RWPE2 (cell line): ENCODE data around the gene KCNH5.

Experiments used
- ATAC-seq: fragments of 200-7000 bp; cut with Tn5 transposase; 3 replicates; pipeline ENCODE4 v1.9.1; 2021; ENCODE audit warnings: low read depth
- DNase-seq: peaks from one replicate; pipeline ENCODE4 v3.0.0-alpha.2; 2020; ENCODE audit warnings: low spot score
- H3K27ac ChIP-seq: fragments of 450-650 bp; 2 replicates; pipeline ENCODE4 v1.5.1; 2017; ENCODE audit warnings: mild to moderate bottlenecking; ENCODE audit not compliant: poor library complexity, severe bottlenecking
- H3K27me3 ChIP-seq: fragments of 250-450 bp; sonication (Bioruptor Pico); 2 replicates; pipeline ENCODE4 v1.5.1; 2021; ENCODE audit warnings: mild to moderate bottlenecking, moderate library complexity; ENCODE audit not compliant: insufficient read depth, poor library complexity, severe bottlenecking
- H3K36me3 ChIP-seq: fragments of 250-450 bp; sonication (Bioruptor Pico); 2 replicates; pipeline ENCODE4 v1.5.1; 2020; ENCODE audit warnings: low read depth, mild to moderate bottlenecking, moderate library complexity
- H3K4me1 ChIP-seq: fragments of 250-450 bp; sonication (Bioruptor Pico); 2 replicates; pipeline ENCODE4 v1.5.1; 2021; ENCODE audit warnings: mild to moderate bottlenecking, moderate library complexity; ENCODE audit not compliant: insufficient read depth, poor library complexity, severe bottlenecking
- H3K4me3 ChIP-seq: fragments of 250-450 bp; sonication (Bioruptor Pico); 2 replicates; pipeline ENCODE4 v1.5.1; 2021; ENCODE audit warnings: mild to moderate bottlenecking, moderate library complexity; ENCODE audit not compliant: severe bottlenecking
- H3K9me3 ChIP-seq: fragments of 250-450 bp; sonication (Bioruptor Pico); 2 replicates; pipeline ENCODE4 v1.5.1; 2021; ENCODE audit warnings: mild to moderate bottlenecking, moderate library complexity; ENCODE audit not compliant: severe bottlenecking
- CTCF ChIP-seq: fragments of 450-650 bp; IDR thresholded peaks from one replicate; pipeline ENCODE4 v1.5.1; 2017; ENCODE audit warnings: mild to moderate bottlenecking, moderate library complexity; ENCODE audit not compliant: poor library complexity, severe bottlenecking

Gene KCNH5

GRCh38 chr14:62824086-62824485 lies 221.2 kb downstream of the KCNH5 start:
- H3K4me3 ChIP-seq = no peak overlapping the region
- H3K4me1 ChIP-seq = no peaks in the 10 kb centered on the region
- H3K36me3 ChIP-seq = no peaks in the 10 kb centered on the region
- peaks cover 2% of the 10 kb centered on the region for H3K9me3 ChIP-seq
- no peak for TF ChIP-seq CTCF
- no peak overlapping the region for H3K27ac ChIP-seq
- no peak for ATAC-seq
- no peak for DNase-seq
- no peaks in the 10 kb centered on the region for H3K27me3 ChIP-seq

GRCh38 chr14:62819931-62820330 lies 225.3 kb downstream of the KCNH5 start:
- Histone ChIP-seq H3K9me3 (no peaks in the 10 kb centered on the region), H3K27ac (no peak overlapping the region), H3K27me3 (no peaks in the 10 kb centered on the region), H3K4me3 (no peak overlapping the region), H3K4me1 (no peaks in the 10 kb centered on the region), H3K36me3 (no peaks in the 10 kb centered on the region)
- ATAC-seq (no peak), DNase-seq (no peak)
- no peak for TF ChIP-seq CTCF

GRCh38 chr14:62807636-62808035 lies 237.6 kb downstream of the KCNH5 start:
- TF ChIP-seq CTCF = no peak
- ATAC-seq (no peak), DNase-seq (no peak)
- H3K9me3 ChIP-seq = peaks cover 4% of the 10 kb centered on the region
- H3K4me1 ChIP-seq = no peaks in the 10 kb centered on the region
- no peak overlapping the region for H3K27ac ChIP-seq
- no peak overlapping the region for H3K4me3 ChIP-seq
- no peaks in the 10 kb centered on the region for H3K36me3 ChIP-seq
- no peaks in the 10 kb centered on the region for H3K27me3 ChIP-seq

- no peak for DNase-seq
- Histone ChIP-seq H3K4me3 (no peak overlapping the region), H3K4me1 (peaks cover 10% of the 10 kb centered on the region)
Observed at GRCh38 chr14:62800577-62800976, 244.7 kb downstream of the KCNH5 start.

GRCh38 chr14:62796431-62796830 lies 248.8 kb downstream of the KCNH5 start:
- H3K4me3 ChIP-seq = no peak overlapping the region
- DNase-seq (no peak), ATAC-seq (peak; percentile 79)
- H3K36me3 ChIP-seq = no peaks in the 10 kb centered on the region
- no peaks in the 10 kb centered on the region for H3K27me3 ChIP-seq
- TF ChIP-seq CTCF = no peak
- peak overlapping the region; percentile 17 for H3K27ac ChIP-seq
- no peaks in the 10 kb centered on the region for H3K9me3 ChIP-seq
- H3K4me1 ChIP-seq = peaks cover 10% of the 10 kb centered on the region

More at GRCh38 chr14:62800577-62800976, 244.7 kb downstream of the KCNH5 start:
- H3K27me3 ChIP-seq = no peaks in the 10 kb centered on the region
- H3K27ac ChIP-seq = no peak overlapping the region
- no peak for TF ChIP-seq CTCF
- ATAC-seq = no peak
- H3K36me3 ChIP-seq = no peaks in the 10 kb centered on the region
- H3K9me3 ChIP-seq = no peaks in the 10 kb centered on the region
